Stimulated activated naive CD4-positive, alpha-beta T cell treated with Interleukin-2 at 50 U/mL for 16 hours (primary cell): ENCODE measurements around the gene TMEM158.

ENCODE experiments used
- DNase-seq: peaks from one replicate; lab custom pipeline; 2025; lab: John Stamatoyannopoulos, UW

TMEM158 gene

GRCh38 chr3:45232521-45232920 is 6.4 kb upstream of the TMEM158 start:
- DNase-seq, result no peak

GRCh38 chr3:45227946-45228345 is 1.9 kb upstream of the TMEM158 start:
- no peak for DNase-seq

- DNase-seq, result no peak
Observed at GRCh38 chr3:45227071-45227820, 1.2 kb upstream of the TMEM158 start.

- DNase-seq, result peak; percentile 27
Observed at GRCh38 chr3:45225465-45226205, 452 bp downstream of the TMEM158 start.

GRCh38 chr3:45224824-45225464 is 1.1 kb downstream of the TMEM158 start:
- no peak for DNase-seq

GRCh38 chr3:45223889-45224727 is 2.0 kb downstream of the TMEM158 start:
- DNase-seq, result no peak

GRCh38 chr3:45219694-45220093 is 6.4 kb downstream of the TMEM158 start:
- DNase-seq, result no peak

- DNase-seq, result no peak
Observed at GRCh38 chr3:45218578-45219390, 7.3 kb downstream of the TMEM158 start.

GRCh38 chr3:45216021-45216609 is 10.0 kb downstream of the TMEM158 start:
- no peak for DNase-seq

- no peak for DNase-seq
Observed at GRCh38 chr3:45215466-45215865, 10.6 kb downstream of the TMEM158 start.

- DNase-seq, result no peak
Observed at GRCh38 chr3:45214061-45214680, 11.9 kb downstream of the TMEM158 start.

GRCh38 chr3:45212095-45212468 is 14.0 kb downstream of the TMEM158 start:
- DNase-seq, result no peak

GRCh38 chr3:45211466-45212094 is 14.5 kb downstream of the TMEM158 start:
- no peak for DNase-seq

GRCh38 chr3:45210308-45211041 is 15.6 kb downstream of the TMEM158 start:
- DNase-seq, result peak; percentile 67

- DNase-seq, result no peak
Observed at GRCh38 chr3:45209526-45209925, 16.6 kb downstream of the TMEM158 start.

- DNase-seq, result no peak
Observed at GRCh38 chr3:45208586-45208985, 17.5 kb downstream of the TMEM158 start.

- DNase-seq, result no peak
Observed at GRCh38 chr3:45207446-45207845, 18.6 kb downstream of the TMEM158 start.

- no peak for DNase-seq
Observed at GRCh38 chr3:45205126-45205525, 21.0 kb downstream of the TMEM158 start.

GRCh38 chr3:45204136-45204535 is 22.0 kb downstream of the TMEM158 start:
- DNase-seq, result no peak
